Central memory CD8-positive, alpha-beta T cell (primary cell): Measurements from ENCODE around the gene EPHA4.

Source experiments
- ATAC-seq: fragments of 150-1000 bp; cut with Tn5 transposase; replicated peaks from 2 replicates; pipeline ENCODE4 v1.10.0; 2022; ENCODE audit warnings: mild to moderate bottlenecking, moderate FRiP score, moderate number of reproducible peaks; ENCODE audit not compliant: poor library complexity, severe bottlenecking; ENCODE audit errors: extremely low read depth
- DNase-seq, 2 donors: peaks; one replicate each; pipeline ENCODE4 v3.0.0; 2021; ENCODE audit warnings: low spot score in 2 of 2
- H3K27ac Mint-ChIP-seq: one replicate; pipeline ENCODE4 v1.8.0; 2022; ENCODE audit warnings: low read depth, mild to moderate bottlenecking, moderate library complexity, mixed read lengths
- H3K27me3 Mint-ChIP-seq: one replicate; pipeline ENCODE4 v1.8.0; 2022; ENCODE audit warnings: mixed read lengths
- H3K36me3 Mint-ChIP-seq: one replicate; pipeline ENCODE4 v1.8.0; 2022; ENCODE audit warnings: mild to moderate bottlenecking, moderate library complexity, mixed read lengths; ENCODE audit not compliant: insufficient read depth
- H3K4me1 Mint-ChIP-seq: one replicate; pipeline ENCODE4 v1.8.0; 2022; ENCODE audit warnings: mixed read lengths
- H3K4me3 Mint-ChIP-seq: one replicate; pipeline ENCODE4 v1.8.0; 2022; ENCODE audit warnings: mild to moderate bottlenecking, moderate library complexity, mixed read lengths
- H3K9me3 Mint-ChIP-seq: one replicate; pipeline ENCODE4 v1.8.0; 2022; ENCODE audit warnings: mixed read lengths

EPHA4 gene

GRCh38 chr2:221450280-221450679, 121.8 kb downstream of the EPHA4 start:
- DNase-seq = no peak
- Mint-ChIP-seq H3K27ac (no peak overlapping the region), H3K4me1 (no peaks in the 10 kb centered on the region), H3K36me3 (peaks cover 8% of the 10 kb centered on the region), H3K27me3 (no peaks in the 10 kb centered on the region), H3K4me3 (no peak overlapping the region), H3K9me3 (no peaks in the 10 kb centered on the region)
- ATAC-seq = no peak

- no peak overlapping the region for H3K27ac Mint-ChIP-seq
- H3K4me1 Mint-ChIP-seq = no peaks in the 10 kb centered on the region
- H3K36me3 Mint-ChIP-seq = peaks cover 8% of the 10 kb centered on the region
- DNase-seq (no peak), ATAC-seq (no peak)
- H3K27me3 Mint-ChIP-seq = no peaks in the 10 kb centered on the region
- H3K9me3 Mint-ChIP-seq = no peaks in the 10 kb centered on the region
- no peak overlapping the region for H3K4me3 Mint-ChIP-seq
Measured at GRCh38 chr2:221449406-221449805, 122.7 kb downstream of the EPHA4 start.

GRCh38 chr2:221448844-221449390, 123.2 kb downstream of the EPHA4 start:
- no peak for ATAC-seq
- Mint-ChIP-seq H3K9me3 (no peaks in the 10 kb centered on the region), H3K27me3 (no peaks in the 10 kb centered on the region), H3K27ac (no peak overlapping the region), H3K36me3 (peaks cover 8% of the 10 kb centered on the region), H3K4me3 (no peak overlapping the region), H3K4me1 (no peaks in the 10 kb centered on the region)
- DNase-seq = no peak

GRCh38 chr2:221448057-221448843, 123.9 kb downstream of the EPHA4 start:
- no peak for DNase-seq
- Mint-ChIP-seq H3K4me3 (no peak overlapping the region), H3K9me3 (no peaks in the 10 kb centered on the region), H3K4me1 (no peaks in the 10 kb centered on the region), H3K27me3 (no peaks in the 10 kb centered on the region), H3K27ac (no peak overlapping the region), H3K36me3 (peaks cover 9% of the 10 kb centered on the region)
- no peak for ATAC-seq

GRCh38 chr2:221447310-221447709, 124.8 kb downstream of the EPHA4 start:
- Mint-ChIP-seq H3K27ac (no peak overlapping the region), H3K36me3 (peaks cover 9% of the 10 kb centered on the region), H3K9me3 (no peaks in the 10 kb centered on the region), H3K27me3 (no peaks in the 10 kb centered on the region), H3K4me3 (no peak overlapping the region), H3K4me1 (no peaks in the 10 kb centered on the region)
- DNase-seq = no peak
- no peak for ATAC-seq

GRCh38 chr2:221446140-221446539, 126.0 kb downstream of the EPHA4 start:
- no peak overlapping the region for H3K4me3 Mint-ChIP-seq
- H3K27ac Mint-ChIP-seq = no peak overlapping the region
- DNase-seq (no peak), ATAC-seq (no peak)
- no peaks in the 10 kb centered on the region for H3K4me1 Mint-ChIP-seq
- no peaks in the 10 kb centered on the region for H3K9me3 Mint-ChIP-seq
- H3K36me3 Mint-ChIP-seq = peaks cover 9% of the 10 kb centered on the region
- no peaks in the 10 kb centered on the region for H3K27me3 Mint-ChIP-seq

- Mint-ChIP-seq H3K4me1 (no peaks in the 10 kb centered on the region), H3K4me3 (no peak overlapping the region), H3K9me3 (no peaks in the 10 kb centered on the region), H3K27ac (no peak overlapping the region), H3K36me3 (peaks cover 5% of the 10 kb centered on the region), H3K27me3 (no peaks in the 10 kb centered on the region)
- no peak for ATAC-seq
- no peak for DNase-seq
Measured at GRCh38 chr2:221444106-221444505, 128.0 kb downstream of the EPHA4 start.

- Mint-ChIP-seq H3K4me1 (no peaks in the 10 kb centered on the region), H3K36me3 (peaks cover 5% of the 10 kb centered on the region), H3K9me3 (no peaks in the 10 kb centered on the region), H3K4me3 (no peak overlapping the region), H3K27ac (no peak overlapping the region), H3K27me3 (no peaks in the 10 kb centered on the region)
- no peak for ATAC-seq
- DNase-seq = no peak
Measured at GRCh38 chr2:221443645-221444044, 128.5 kb downstream of the EPHA4 start.

- DNase-seq = no peak
- no peak overlapping the region for H3K4me3 Mint-ChIP-seq
- no peak overlapping the region for H3K27ac Mint-ChIP-seq
- no peak for ATAC-seq
- H3K36me3 Mint-ChIP-seq = peaks cover 7% of the 10 kb centered on the region
- H3K9me3 Mint-ChIP-seq = no peaks in the 10 kb centered on the region
- H3K4me1 Mint-ChIP-seq = no peaks in the 10 kb centered on the region
- H3K27me3 Mint-ChIP-seq = no peaks in the 10 kb centered on the region
Measured at GRCh38 chr2:221442128-221442527, 130.0 kb downstream of the EPHA4 start.

- Mint-ChIP-seq H3K9me3 (no peaks in the 10 kb centered on the region), H3K36me3 (peaks cover 9% of the 10 kb centered on the region), H3K4me3 (no peak overlapping the region), H3K27me3 (no peaks in the 10 kb centered on the region), H3K27ac (no peak overlapping the region), H3K4me1 (no peaks in the 10 kb centered on the region)
- ATAC-seq (no peak), DNase-seq (no peak)
Measured at GRCh38 chr2:221439761-221440479, 132.2 kb downstream of the EPHA4 start.

- no peak for DNase-seq
- peaks cover 21% of the 10 kb centered on the region for H3K36me3 Mint-ChIP-seq
Measured at GRCh38 chr2:221437056-221437455, 135.0 kb downstream of the EPHA4 start.

GRCh38 chr2:221435171-221435570, 136.9 kb downstream of the EPHA4 start:
- Mint-ChIP-seq H3K4me3 (no peak overlapping the region), H3K9me3 (no peaks in the 10 kb centered on the region), H3K4me1 (no peaks in the 10 kb centered on the region), H3K27ac (no peak overlapping the region), H3K36me3 (peaks cover 19% of the 10 kb centered on the region), H3K27me3 (no peaks in the 10 kb centered on the region)
- ATAC-seq (no peak), DNase-seq (no peak)

More at GRCh38 chr2:221437056-221437455, 135.0 kb downstream of the EPHA4 start:
- no peak overlapping the region for H3K4me3 Mint-ChIP-seq
- no peak overlapping the region for H3K27ac Mint-ChIP-seq
- H3K4me1 Mint-ChIP-seq = no peaks in the 10 kb centered on the region
- ATAC-seq = no peak
- no peaks in the 10 kb centered on the region for H3K9me3 Mint-ChIP-seq
- no peaks in the 10 kb centered on the region for H3K27me3 Mint-ChIP-seq

- Mint-ChIP-seq H3K36me3 (peaks cover 24% of the 10 kb centered on the region), H3K27ac (no peak overlapping the region), H3K4me3 (no peak overlapping the region), H3K9me3 (no peaks in the 10 kb centered on the region), H3K27me3 (no peaks in the 10 kb centered on the region), H3K4me1 (no peaks in the 10 kb centered on the region)
- no peak for DNase-seq
- ATAC-seq = no peak
Measured at GRCh38 chr2:221434142-221434541, 138.0 kb downstream of the EPHA4 start.
